Fibroblast of mammary gland (primary cell): ENCODE measurements around the gene KMT2B.

Source experiments
- DNase-seq: peaks from one replicate; pipeline ENCODE4 v3.0.0-alpha.2; 2010; ENCODE audit warnings: low read depth
- H3K4me3 ChIP-seq: 2 replicates; pipeline ENCODE4 v1.5.1; 2011; ENCODE audit warnings: low read depth, mild to moderate bottlenecking, low read length, moderate library complexity; ENCODE audit not compliant: control insufficient read depth
- TF ChIP-seq, protein P1 (sequence below): conservative IDR thresholded peaks from 2 replicates; pipeline ENCODE4 v1.5.1; 2011; ENCODE audit warnings: low read depth, low read length, inconsistent platforms; ENCODE audit not compliant: control insufficient read depth, insufficient read depth

KMT2B gene

DNA sequence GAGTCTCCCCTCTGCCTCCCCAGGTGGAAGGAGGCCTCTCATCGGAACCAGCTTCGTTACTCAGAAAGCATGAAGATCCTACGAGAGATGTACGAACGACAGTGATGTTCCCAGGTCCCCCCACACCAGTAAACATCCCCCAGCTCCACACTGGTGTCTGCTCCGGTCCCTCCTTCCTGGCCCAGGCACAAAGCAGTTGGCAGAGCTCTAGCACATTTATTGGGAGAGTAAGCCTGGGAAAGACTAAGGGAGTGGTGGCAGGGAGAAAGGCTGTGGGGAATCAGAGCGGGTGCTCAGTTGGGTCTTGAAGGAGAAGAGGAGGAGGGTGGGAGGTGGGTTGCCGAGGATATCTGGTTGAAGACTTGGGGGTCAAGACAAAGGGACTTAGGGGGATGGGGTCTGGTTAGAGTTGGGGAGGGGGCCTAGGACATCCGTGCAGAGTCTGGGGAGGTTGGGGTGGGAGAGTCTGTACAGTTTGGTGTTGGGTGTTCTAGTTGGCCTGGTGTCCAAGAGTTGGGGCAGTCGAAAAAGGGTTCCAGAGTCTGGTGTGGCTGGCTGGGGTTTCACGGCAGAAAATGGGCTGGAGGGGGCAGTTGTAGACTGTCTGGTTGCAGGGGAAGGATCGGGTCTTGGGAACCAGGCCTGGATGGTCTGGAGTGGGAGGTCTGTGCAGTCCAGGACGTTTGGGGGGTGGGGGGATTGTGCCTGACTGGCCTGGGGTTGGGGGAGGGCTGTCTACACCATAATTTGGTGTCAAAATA is 36.7 kb downstream of the KMT2B start:
- TF ChIP-seq, protein P1, sequence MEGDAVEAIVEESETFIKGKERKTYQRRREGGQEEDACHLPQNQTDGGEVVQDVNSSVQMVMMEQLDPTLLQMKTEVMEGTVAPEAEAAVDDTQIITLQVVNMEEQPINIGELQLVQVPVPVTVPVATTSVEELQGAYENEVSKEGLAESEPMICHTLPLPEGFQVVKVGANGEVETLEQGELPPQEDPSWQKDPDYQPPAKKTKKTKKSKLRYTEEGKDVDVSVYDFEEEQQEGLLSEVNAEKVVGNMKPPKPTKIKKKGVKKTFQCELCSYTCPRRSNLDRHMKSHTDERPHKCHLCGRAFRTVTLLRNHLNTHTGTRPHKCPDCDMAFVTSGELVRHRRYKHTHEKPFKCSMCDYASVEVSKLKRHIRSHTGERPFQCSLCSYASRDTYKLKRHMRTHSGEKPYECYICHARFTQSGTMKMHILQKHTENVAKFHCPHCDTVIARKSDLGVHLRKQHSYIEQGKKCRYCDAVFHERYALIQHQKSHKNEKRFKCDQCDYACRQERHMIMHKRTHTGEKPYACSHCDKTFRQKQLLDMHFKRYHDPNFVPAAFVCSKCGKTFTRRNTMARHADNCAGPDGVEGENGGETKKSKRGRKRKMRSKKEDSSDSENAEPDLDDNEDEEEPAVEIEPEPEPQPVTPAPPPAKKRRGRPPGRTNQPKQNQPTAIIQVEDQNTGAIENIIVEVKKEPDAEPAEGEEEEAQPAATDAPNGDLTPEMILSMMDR, result no peak
- peak; percentile 12 for DNase-seq
- peak overlapping the region; percentile 31 for H3K4me3 ChIP-seq

DNA sequence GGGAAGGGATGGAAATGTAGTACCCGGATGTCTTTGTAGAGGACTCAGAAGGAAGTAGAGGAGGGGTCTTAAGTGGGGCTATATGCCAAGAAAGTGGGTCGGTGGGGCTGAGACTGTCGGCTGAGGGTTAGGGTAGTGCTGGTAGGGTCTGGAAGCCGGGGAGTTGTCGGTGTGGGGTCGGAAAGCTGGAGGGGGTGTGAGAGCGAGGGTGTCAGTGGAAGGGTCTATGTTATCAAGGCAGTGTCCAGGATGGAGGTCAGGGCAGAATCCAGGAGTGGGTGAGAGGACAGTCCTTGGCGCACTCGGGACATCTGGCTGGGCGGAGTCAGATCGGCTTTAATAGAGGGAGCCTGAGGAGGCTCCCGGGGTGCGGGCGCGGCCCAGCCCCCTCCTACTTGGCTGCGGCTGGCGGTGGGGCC is 37.3 kb downstream of the KMT2B start:
- TF ChIP-seq, protein P1, result no peak
- H3K4me3 ChIP-seq, result peak overlapping the region; percentile 31
- DNase-seq, result no peak

DNA sequence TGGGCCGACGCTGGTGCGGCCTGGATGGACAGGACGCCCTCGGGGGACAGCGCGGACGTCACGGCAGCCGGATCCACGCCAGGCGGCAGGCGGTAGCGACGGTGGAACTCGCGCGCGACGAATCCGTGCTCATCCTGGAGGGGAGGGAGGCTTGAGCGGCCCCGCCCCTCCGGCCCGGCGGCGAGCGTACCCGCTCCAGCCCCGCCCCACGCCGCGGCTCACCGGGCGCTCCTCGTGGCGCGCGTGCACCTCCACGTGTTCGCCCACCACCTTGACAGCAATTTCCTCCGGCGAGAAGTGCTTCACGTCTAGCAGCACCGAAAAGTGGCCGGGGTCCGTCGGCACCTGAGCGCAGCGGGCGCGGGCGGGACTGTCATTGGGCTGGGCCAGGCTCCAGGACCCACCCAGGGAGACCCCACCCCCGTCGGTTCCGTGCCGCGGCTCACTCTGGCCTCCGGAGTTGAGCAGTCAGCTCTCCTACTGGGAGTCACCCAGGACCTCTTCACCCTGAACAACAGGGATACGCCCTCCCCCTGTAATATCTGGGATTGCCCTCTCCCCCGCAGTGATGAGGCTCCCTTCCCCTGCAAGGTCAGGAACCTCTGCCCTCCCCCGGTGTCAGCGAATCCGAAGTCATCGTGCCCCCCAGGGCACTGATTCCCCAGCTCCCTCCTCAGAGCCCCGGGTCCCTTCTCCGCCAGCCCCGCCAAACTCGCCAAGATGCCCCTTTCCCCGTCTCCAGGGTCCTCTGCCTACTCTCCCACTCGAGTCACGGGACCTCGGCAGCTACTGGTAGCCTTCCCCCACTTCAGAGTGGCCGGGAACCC is 38.0 kb downstream of the KMT2B start:
- TF ChIP-seq, protein P1, result no peak
- peak overlapping the region; percentile 78 for H3K4me3 ChIP-seq
- DNase-seq, result peak; percentile 88

DNA sequence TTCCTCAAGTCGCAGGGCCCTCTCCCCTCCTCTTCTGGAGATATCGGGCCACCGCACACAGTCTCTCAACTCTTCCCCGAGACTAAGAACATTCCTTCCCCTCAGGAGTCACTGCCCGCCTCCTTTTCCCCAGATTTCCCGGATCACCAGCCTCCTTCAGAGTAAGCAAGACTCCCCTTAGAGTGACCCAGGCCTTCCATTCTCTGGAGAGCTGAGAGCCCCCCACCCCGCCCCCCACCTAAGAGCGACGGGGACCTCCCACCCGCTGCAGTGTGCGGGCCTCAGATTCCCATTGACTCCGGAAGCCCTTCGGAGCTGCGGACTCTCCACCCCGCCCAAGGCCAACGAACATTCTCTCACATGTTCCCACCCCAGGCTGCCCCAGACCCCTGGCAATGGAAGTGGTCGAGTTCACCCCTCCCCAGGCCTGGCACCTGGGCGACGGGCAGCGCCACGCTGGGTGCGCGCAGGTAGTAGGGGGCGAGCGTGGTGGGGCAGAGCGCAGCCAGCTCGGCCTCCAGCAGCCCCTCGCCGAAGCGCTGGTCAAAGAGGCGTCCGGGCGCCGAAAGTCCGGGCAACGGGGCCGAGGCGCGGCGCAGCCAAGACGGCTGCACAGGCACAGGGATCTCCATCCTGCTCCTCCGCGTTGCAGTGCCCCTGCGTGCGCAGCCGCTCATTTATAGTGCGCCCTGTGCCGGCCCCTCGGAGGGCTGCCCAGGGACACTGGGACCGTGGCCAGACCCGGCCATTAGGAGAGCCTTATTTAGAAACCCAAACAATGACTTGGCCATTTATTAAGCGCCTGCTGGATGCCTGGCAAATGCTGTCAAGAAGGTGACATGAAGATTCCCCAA is 38.8 kb downstream of the KMT2B start, which contains the start of gene HSPB6:
TSS of gene HSPB6 (minus strand) at position 653 of the 854 bp plus-strand sequence. CDS start at position 632, 21 bp downstream.
- DNase-seq, result peak; percentile 84
- TF ChIP-seq, protein P1, result no peak
- peak within 1 kb of the TSS; percentile 78 for H3K4me3 ChIP-seq

DNA sequence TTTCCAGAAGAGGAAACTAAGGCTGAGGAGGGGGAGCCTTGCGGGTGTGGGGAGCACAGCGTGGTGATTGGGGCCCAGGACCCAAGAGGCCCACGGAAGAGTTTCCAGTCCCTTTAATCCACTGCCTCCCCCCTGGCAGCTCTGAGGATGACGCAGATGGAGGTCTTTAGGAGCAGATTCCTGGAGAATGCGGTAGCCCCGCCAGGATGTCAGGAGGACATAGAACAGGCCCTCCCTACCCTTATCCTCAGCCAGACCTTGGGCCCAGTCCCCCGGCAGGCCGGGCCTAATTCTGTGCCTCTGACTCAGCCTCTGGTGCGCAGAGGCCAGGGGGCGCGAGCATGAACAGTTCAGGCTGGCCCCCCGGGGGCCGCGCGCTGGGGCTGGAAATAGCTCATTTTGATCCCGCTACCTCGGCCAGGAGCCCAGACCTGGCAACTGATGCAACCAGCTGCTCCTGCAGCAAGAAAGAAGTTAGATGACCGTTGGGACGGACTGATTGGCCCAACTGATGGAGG is 39.5 kb downstream of the KMT2B start:
- DNase-seq, result peak; percentile 98
- peak overlapping the region; percentile 78 for H3K4me3 ChIP-seq
- TF ChIP-seq, protein P1, result no peak

DNA sequence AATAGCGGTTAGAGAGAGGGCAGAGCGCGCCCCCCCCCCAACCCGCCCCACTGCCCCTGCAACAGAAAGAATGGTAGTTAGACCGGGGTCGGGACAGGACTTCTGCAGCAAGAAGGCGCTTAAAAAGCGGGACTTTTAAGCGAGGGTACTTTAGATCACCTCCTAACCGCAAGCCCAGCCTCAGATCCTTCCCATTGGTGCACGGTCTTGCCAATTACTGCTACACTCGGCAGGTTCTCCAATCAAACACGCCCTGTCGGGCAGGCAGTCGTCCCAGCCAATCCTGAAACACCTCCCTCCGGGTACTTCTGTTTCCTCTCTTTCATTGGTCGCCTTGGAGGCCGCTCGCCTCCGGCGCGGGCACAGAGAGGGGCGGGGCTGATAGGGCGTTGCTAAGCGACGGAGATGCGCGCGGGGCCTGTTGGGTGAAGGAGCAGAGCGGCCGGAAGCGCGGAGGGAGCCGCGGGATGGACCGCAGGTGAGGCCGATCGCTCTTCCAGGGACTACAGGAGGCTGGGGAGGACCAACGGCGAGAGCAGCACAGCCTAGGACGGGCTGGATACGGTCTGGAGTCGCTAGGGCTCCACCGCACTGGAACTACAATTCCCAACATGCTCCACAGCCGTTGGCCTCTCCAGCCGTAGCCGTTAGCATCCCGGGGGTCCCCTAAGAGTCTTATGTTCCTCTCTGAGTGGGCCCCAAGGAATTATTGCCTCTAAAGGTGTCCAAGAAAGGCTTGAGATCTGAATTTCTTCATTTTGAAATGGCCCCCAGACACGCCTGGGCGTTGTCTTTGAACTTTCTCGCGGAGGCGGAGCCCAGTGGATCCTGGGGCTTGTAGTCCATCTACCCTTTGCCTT is 40.2 kb downstream of the KMT2B start, which contains the start of gene PROSER3:
TSS of gene PROSER3 (plus strand) at position 428 of the 860 bp plus-strand sequence. CDS start at position 468, 40 bp downstream.
- peak; percentile 100 for DNase-seq
- TF ChIP-seq, protein P1, result no peak
- peak within 1 kb of the TSS; percentile 84 for H3K4me3 ChIP-seq
